BE2C (cell line): Measurements from ENCODE around the gene TP73.

Source experiments
- DNase-seq: peaks from one replicate; pipeline ENCODE4 v3.0.0-alpha.2; 2020
- H3K27me3 ChIP-seq: fragments of 250-450 bp; sonication (Bioruptor Pico); 2 replicates; pipeline ENCODE4 v1.5.1; 2020; ENCODE audit warnings: mild to moderate bottlenecking
- H3K36me3 ChIP-seq: fragments of 250-450 bp; sonication (Bioruptor Pico); 2 replicates; pipeline ENCODE4 v1.5.1; 2020; ENCODE audit warnings: mild to moderate bottlenecking
- H3K4me1 ChIP-seq: fragments of 250-450 bp; sonication (Bioruptor Pico); 2 replicates; pipeline ENCODE4 v1.5.1; 2020
- H3K4me3 ChIP-seq: 2 replicates; pipeline ENCODE4 v1.5.1; 2011; ENCODE audit warnings: low read depth, low read length
- H3K9me3 ChIP-seq: fragments of 250-450 bp; sonication (Bioruptor Pico); 2 replicates; pipeline ENCODE4 v1.5.1; 2020
- TF ChIP-seq, protein P1 (sequence below): IDR thresholded peaks from 2 replicates; pipeline ENCODE4 v1.5.1; 2012; ENCODE audit warnings: mild to moderate bottlenecking, low read depth, low read length

Gene TP73

DNA sequence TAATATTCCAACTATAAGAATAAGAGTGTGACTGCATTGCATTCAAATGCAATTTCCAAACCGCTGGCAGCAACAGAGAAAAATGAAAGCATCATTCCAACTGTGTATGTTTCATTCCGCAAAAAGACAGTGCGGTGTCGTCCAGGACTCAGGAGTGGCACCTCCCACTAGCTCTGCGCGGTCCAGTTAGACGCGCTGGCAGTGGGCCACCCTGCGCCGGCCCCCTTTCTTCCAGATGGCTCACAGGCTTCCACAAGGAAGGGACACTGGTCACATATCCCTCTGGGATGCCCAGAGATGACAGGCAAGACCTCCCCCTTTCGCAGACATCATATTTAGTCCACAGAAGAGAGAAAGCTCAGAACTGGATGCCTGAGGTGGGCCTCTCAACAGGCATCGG, 14.3 kb upstream of the TP73 start:
- DNase-seq: no peak
- Histone ChIP-seq H3K27me3 (no peaks in the 10 kb centered on the region), H3K9me3 (no peaks in the 10 kb centered on the region), H3K36me3 (no peaks in the 10 kb centered on the region; the same call in 1 of the 2 replicates), H3K4me3 (no peak overlapping the region), H3K4me1 (no peaks in the 10 kb centered on the region)
- TF ChIP-seq, protein P1, sequence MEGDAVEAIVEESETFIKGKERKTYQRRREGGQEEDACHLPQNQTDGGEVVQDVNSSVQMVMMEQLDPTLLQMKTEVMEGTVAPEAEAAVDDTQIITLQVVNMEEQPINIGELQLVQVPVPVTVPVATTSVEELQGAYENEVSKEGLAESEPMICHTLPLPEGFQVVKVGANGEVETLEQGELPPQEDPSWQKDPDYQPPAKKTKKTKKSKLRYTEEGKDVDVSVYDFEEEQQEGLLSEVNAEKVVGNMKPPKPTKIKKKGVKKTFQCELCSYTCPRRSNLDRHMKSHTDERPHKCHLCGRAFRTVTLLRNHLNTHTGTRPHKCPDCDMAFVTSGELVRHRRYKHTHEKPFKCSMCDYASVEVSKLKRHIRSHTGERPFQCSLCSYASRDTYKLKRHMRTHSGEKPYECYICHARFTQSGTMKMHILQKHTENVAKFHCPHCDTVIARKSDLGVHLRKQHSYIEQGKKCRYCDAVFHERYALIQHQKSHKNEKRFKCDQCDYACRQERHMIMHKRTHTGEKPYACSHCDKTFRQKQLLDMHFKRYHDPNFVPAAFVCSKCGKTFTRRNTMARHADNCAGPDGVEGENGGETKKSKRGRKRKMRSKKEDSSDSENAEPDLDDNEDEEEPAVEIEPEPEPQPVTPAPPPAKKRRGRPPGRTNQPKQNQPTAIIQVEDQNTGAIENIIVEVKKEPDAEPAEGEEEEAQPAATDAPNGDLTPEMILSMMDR: no peak

DNA sequence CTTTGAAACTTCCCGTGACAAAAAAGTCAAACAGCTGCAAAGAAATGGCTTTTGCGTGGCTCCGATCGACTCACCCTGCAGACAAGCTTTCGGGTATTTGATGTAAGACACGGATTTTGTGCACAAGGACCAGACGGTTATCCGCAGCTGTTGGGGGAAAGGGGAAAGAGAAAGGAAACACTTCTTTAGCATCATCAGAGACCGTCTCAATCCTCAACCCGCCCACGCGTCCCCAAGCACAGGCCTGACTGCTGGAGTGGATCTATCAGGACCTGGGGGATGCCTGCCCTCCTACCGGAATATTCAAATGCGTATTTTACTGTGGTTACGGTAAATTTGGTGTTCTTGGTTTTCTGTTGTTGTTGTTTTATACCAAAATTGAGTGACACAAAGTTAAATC, 13.6 kb upstream of the TP73 start:
- TF ChIP-seq, protein P1: no peak
- no peak overlapping the region for H3K4me3 ChIP-seq
- H3K4me1 ChIP-seq: no peaks in the 10 kb centered on the region
- no peaks in the 10 kb centered on the region for H3K27me3 ChIP-seq
- no peaks in the 10 kb centered on the region; the same call in 1 of the 2 replicates for H3K36me3 ChIP-seq
- H3K9me3 ChIP-seq: no peaks in the 10 kb centered on the region
- DNase-seq: no peak

DNA sequence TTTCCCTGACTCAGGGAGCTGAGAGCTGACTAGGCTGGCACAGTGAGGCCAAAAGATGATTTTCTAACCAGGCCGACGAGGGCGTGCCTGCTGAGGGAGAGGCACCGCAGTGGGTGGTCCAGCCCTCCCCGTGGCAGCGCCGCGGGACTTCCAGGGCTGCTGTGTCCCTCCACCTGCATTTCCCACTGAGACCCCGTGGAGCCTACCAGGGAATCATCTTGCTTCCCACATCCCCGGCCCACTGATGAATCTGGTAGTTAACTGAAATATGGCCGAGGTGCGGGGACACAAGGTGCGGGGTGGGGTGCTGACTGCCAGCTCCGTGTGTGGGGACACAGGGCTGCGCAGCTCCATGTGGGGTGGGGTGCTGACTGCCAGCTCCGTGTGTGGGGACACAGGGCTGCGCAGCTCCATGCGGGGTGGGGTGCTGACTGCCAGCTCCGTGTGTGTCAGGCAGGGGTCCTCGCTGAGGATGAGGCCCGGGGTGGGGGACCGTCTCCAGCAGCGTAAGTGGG, 12.9 kb upstream of the TP73 start:
- Histone ChIP-seq H3K4me3 (no peak overlapping the region), H3K4me1 (no peaks in the 10 kb centered on the region), H3K9me3 (no peaks in the 10 kb centered on the region), H3K36me3 (no peaks in the 10 kb centered on the region; the same call in 1 of the 2 replicates), H3K27me3 (no peaks in the 10 kb centered on the region)
- no peak for DNase-seq
- TF ChIP-seq, protein P1: no peak

DNA sequence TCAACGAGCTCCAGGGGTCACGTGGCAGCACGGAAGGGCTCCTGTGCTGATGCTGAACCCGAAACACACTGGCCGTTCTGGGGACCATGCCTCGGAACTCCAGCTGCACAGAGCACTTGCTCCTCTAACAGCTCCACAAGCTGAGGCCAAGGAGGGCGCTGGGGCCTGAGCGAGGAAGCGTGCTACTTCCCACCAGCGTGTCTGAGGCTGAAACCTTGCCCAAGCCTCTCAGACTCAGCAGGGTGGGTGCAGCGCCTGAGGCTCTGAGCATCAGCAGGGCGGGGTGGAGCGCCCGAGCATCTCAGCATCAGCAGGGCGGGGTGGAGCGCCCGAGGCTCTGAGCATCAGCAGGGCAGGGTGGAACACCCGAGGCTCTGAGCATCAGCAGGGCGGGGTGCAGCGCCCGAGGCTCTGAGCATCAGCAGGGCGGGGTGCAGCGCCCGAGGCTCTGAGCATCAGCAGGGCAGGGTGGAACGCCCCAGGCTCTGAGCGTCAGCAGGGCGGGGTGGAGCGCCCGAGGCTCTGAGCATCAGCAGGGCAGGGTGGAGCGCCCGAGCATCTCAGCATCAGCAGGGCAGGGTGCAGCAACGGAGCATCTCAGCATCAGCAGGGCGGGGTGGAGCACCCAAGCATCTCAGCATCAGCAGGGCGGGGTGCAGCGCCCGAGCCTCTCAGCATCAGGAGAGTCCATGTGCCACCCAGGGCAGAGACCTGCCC, 12.0 kb upstream of the TP73 start:
- Histone ChIP-seq H3K36me3 (no peaks in the 10 kb centered on the region; the same call in 1 of the 2 replicates), H3K4me1 (no peaks in the 10 kb centered on the region), H3K4me3 (no peak overlapping the region), H3K9me3 (no peaks in the 10 kb centered on the region), H3K27me3 (no peaks in the 10 kb centered on the region)
- TF ChIP-seq, protein P1: no peak
- DNase-seq: no peak

DNA sequence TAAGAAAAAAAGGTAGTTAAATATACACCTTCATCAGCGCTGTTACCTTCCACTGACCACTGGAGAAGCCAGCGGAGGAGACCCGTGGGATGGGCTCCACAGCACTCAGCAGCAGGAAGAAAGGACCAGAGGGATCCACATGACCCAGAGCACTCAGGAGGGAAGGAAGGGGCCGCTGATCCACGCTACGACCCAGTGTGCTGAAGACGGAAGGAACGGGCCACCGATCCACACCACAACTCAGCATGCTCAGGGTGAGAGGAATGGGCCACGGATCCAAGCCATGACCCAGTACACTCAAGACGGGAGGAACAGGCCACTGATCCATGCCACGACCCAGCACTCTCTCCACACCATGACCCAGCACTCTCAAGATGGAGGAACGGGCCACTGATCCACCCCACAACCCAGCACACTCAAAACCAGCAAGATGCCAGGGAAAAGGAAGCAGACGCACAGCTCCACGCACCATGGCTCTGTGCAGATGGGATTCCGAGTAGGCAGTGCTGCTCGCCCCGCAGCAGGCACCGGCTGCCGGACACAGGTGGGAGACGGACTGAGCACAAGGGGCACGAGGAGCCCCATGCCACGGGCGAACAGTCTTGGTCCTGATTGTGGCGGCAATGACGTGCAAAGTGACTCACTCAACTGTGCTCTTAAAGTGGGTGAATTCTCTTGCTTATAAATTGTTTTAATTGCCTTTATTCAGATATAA, 11.1 kb upstream of the TP73 start:
- H3K27me3 ChIP-seq: no peaks in the 10 kb centered on the region
- TF ChIP-seq, protein P1: no peak
- H3K9me3 ChIP-seq: no peaks in the 10 kb centered on the region
- H3K36me3 ChIP-seq: no peaks in the 10 kb centered on the region; the same call in 1 of the 2 replicates
- no peak for DNase-seq
- H3K4me3 ChIP-seq: no peak overlapping the region
- no peaks in the 10 kb centered on the region for H3K4me1 ChIP-seq

DNA sequence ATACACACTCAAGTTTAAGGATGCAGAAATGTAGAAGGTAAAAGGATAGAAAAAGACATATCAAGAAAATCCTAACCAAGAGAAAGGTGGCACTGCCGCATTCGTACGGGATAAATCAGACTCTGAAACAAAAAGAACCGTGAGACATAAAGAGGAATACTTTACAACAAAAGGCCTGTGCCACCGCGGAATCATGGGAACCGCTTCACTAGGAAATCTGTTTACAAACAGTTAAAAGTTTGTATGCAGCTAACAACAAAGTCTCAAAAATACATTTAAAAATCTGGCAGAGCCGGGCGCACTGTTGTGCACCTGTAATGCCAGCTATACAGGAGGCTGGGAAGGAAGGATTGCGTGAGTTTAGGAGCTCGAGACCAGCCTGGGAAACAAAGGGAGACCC, 10.5 kb upstream of the TP73 start:
- no peak for DNase-seq
- Histone ChIP-seq H3K36me3 (no peaks in the 10 kb centered on the region; the same call in 1 of the 2 replicates), H3K4me1 (no peaks in the 10 kb centered on the region), H3K4me3 (no peak overlapping the region), H3K9me3 (no peaks in the 10 kb centered on the region), H3K27me3 (no peaks in the 10 kb centered on the region)
- TF ChIP-seq, protein P1: no peak
